ENCODE data around the gene ATP6V1D.
"Not testable (repeated sequence)": the region's sequence is repeated elsewhere in the genome, so short reads cannot be mapped to it uniquely, and the experiment has no call there.

Gene ATP6V1D

GRCh38 chr14:67370830-67371229, 11.2 kb upstream of the ATP6V1D start:
- no peak for DNase-seq (ENCODE audit: low read depth)

DNA sequence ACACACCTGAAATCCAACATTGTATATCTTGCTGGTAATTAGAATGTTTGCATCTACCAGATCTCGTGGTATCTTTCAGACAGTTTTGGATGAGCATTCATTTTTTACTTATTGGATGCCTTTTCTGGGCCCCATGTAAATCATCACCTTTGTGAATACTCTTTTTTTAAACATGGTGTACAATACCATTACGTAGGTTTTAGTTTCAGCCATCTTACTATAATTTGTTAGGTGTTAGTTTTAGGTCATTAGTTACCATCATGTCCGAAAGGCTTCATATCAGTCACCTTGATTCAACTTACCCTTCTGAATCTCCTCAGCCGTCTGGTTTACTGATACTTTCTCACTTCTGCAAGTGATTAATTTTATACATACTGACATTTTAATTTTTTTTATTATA, 5.9 kb upstream of the ATP6V1D start:
- DNase-seq (ENCODE audit: low read depth) = no peak

DNA sequence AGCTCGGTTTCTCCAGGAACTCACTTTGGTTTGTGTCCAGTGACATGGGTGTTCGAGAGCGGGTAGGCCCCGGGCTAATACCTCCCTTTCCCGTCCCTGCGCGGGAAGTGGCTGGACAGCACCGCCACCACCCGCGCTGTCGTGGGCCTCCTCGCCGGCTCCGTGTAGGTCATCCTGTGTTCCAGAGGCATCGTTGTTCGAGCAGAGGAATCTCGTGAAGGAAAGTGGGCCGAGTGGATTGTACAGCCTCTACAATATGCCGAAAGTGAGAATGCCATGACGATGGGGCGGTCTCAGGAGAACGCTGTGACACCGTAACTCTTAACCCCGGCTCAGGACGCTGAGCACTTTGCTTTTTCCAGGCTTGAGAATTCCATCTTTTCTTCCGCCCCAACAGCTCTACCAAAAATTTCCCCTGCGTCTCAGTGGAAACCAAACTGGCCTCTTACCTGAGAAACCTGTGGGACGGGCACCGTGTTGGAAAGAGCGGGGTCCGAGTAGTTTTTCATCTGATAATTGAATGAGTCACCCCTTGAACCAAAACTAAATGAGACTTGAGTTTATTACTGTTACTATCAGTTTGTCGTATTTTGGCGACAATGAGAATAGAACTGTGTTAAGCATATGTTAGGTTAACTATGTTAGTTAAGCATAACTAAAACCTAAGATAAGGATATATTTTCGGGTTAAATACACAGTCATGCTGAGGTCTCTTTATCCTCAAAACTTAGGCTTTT, 1.0 kb upstream of the ATP6V1D start:
- DNase-seq (ENCODE audit: low read depth) = no peak

DNA sequence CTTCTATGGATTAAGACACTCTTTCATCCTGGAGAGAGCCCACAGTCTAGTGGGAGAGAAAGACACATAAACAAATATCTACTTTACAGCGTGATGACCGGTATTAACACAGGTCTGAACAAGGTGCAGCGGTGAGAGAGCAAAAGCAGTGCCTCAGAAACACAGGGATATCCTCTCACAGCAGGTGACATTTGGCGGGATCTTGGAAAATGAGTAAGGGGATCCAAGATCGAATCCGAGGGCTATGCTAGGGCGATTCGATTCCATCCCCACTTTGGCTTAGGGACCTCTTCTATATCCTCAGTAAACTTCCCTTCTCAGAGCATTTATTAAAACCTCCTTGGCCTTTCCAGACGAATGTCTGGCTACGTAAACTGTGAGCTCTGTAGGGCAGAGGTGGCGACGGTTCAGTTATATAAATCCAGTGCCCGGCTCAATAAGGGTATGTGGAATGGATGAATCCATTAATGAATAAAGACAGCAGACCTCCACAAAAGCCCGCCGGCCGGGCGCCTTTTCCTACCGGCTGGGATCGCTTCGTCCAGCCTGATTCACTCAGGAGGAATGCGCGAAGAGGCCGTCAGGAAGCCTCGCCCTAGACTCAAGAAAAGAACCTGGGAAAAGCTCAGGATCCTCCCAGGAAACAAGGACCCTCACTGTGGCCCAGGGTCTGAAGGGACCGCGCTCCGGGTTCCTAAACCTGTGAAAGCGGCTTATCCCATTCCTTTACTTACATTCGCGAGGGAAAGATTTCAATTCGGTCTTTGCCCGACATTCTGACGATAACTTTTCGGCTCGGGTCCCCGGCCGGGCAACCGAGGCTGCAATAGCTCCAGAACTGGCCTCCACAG, 455 bp downstream of the ATP6V1D start:
- DNase-seq (ENCODE audit: low read depth) = no peak

GRCh38 chr14:67357969-67358354, 1.6 kb downstream of the ATP6V1D start:
- no peak for DNase-seq (ENCODE audit: low read depth)

DNA sequence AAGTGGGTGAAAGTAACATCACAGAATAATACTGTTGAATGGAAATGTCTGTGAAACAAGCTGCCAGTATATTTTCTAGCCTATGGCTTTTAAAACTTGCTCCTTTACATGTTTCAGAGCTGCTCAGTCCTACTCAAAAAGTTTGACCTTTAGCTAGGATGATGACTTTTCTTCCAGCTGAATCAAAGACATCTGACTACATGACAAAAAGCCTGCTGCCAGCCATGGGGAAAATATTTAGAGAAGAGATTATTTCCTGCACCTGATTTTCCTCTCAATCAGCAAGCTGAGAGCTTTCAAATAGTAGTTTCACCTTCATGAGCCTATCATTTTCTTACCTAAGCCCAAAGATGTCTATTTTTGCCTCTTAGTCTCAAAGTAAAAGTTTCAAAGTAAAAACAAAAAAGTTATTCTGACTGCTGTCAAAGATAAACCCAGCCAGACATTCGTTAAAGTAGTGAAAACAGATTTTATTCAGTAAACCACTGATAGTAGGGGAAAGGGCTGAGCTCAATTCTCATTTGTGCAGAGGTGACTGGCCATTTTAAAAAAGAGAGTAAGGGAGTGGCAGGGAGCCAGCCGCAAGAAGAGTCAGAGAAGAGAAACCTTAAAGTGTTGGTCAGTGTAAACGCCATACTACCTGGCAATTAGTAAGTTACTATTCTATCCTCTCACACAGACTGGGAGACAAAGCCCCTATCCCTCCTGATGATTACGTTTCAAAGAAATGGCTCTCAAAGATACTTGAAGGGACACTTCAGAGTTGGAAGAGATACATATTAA, 2.2 kb downstream of the ATP6V1D start:
- no peak for DNase-seq (ENCODE audit: low read depth)

DNA sequence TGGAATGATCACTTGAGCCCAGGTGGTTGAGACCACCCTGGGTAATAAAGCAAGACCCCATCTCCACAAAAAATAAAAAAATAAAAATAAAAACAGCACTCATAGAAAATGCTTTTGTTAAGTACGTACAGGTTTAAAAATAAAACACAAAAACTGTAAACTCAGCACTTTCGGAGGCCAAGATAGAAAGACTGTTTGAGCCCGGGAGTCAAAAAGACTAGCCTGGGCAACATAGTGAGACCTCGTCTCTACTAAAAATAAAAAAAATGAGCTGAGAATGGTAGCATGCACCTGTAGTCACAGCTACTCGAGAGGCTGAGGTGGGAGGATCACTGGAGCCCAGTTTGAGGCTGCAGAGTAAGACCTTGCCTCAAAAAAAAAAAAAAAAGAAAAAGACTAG, 7.5 kb downstream of the ATP6V1D start:
- DNase-seq (ENCODE audit: low read depth) = no peak

GRCh38 chr14:67345583-67345982, 14.0 kb downstream of the ATP6V1D start:
- no peak for DNase-seq (ENCODE audit: low read depth)

GRCh38 chr14:67343601-67344230, 15.9 kb downstream of the ATP6V1D start:
- DNase-seq (ENCODE audit: low read depth) = no peak

DNA sequence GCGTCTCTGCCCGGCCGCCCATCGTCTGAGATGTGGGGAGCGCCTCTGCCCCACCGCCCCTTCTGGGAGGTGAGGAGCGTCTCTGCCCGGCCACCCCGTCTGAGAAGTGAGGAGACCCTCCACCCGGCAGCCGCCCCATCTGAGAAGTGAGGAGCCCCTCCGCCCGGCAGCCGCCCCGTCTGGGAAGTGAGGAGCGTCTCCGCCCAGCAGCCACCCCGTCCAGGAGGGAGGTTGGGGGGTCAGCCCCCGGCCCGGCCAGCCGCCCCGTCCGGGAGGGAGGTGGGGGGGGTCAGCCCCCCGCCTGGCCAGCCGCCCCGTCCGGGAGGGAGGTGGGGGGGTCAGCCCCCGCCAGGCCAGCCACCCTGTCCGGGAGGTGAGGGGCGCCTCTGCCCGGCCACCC, 18.4 kb downstream of the ATP6V1D start:
- not testable (repeated sequence) for DNase-seq (ENCODE audit: low read depth)

- no peak for DNase-seq (ENCODE audit: low read depth)
Measured at GRCh38 chr14:67335781-67336180, 23.8 kb downstream of the ATP6V1D start.

- no peak for DNase-seq (ENCODE audit: low read depth)
Measured at GRCh38 chr14:67332468-67332867, 27.1 kb downstream of the ATP6V1D start.

- no peak for DNase-seq (ENCODE audit: low read depth)
Measured at GRCh38 chr14:67331368-67332125, 28.1 kb downstream of the ATP6V1D start.

DNA sequence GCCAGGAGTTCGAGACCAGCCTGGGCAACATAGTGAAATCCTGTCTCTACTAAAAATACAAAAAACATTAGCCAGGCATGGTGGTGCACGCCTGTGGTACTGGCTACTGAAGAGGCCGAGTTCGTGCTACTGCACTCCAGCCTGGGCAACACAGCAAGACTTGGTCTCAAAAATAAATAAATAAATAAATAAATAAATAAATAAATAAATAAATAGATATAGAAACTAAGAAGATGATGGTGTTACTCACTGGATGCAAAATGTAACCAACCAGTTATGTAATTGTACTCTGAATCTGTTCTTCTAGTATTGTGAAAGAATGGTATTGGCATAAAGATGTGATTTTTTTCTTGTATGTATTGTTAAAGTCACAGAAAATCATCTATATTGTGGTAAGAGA, 29.9 kb downstream of the ATP6V1D start:
- not testable (repeated sequence) for DNase-seq (ENCODE audit: low read depth)

- DNase-seq (ENCODE audit: low read depth) = no peak
Measured at GRCh38 chr14:67319142-67319541, 40.5 kb downstream of the ATP6V1D start.

- no peak for DNase-seq (ENCODE audit: low read depth)
Measured at GRCh38 chr14:67317822-67318221, 41.8 kb downstream of the ATP6V1D start.

DNA sequence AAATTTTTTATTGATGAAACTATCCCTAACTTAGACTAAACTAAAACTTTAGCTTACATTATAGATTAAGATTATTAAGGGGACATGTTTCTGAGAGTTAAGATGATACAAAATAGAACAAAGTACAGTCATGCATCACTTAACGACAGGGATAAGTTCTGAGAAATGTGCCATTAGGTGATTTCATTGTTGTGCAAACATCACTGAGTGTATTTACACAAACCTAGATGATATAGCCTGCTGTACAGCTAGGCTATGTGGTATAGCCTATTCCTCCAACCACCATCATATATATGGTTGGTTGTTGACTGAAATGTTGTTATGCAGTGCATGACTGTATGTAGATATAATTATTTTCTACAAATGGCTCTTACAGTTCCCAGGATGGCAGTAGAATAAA, 46.5 kb downstream of the ATP6V1D start:
- DNase-seq (ENCODE audit: low read depth) = no peak

GRCh38 chr14:67311868-67312267, 47.7 kb downstream of the ATP6V1D start:
- no peak for DNase-seq (ENCODE audit: low read depth)

Data from activated T-cell treated with anti-CD3 and anti-CD28 coated beads for 1 hour (primary cell).